ACC112 (cell line): ENCODE data around the gene ZNF417.
A peak's percentile ranks its signal among the peaks of the same experiment; 100 is the strongest.
"Not testable (repeated sequence)": the region's sequence is repeated elsewhere in the genome, so short reads cannot be mapped to it uniquely, and the experiment has no call there.

Experiments
- H2AFZ ChIP-seq: fragments of 200-600 bp; sonication (generic); one replicate; pipeline ENCODE4 v1.6.0; 2017; ENCODE audit warnings: antibody characterized with exemption, low read length; ENCODE audit not compliant: unreplicated experiment
- H3K27ac ChIP-seq: fragments of 200-600 bp; sonication (generic); 2 replicates; pipeline ENCODE4 v1.5.1; 2014; ENCODE audit warnings: low read depth, mild to moderate bottlenecking, antibody characterized with exemption, low read length, moderate library complexity
- H3K27me3 ChIP-seq: fragments of 200-600 bp; sonication (generic); 2 replicates; pipeline ENCODE4 v1.6.1; 2014; ENCODE audit warnings: mild to moderate bottlenecking, antibody characterized with exemption, low read length, moderate library complexity, mixed read lengths; ENCODE audit not compliant: insufficient read depth
- H3K36me3 ChIP-seq: fragments of 200-600 bp; sonication (generic); 2 replicates; pipeline ENCODE4 v1.6.1; 2016; ENCODE audit warnings: mild to moderate bottlenecking, antibody characterized with exemption, low read length, moderate library complexity, mixed read lengths; ENCODE audit not compliant: insufficient read depth
- H3K4me1 ChIP-seq: fragments of 200-600 bp; sonication (generic); one replicate; pipeline ENCODE4 v1.6.1; 2016; ENCODE audit warnings: low read length, mixed read lengths; ENCODE audit not compliant: insufficient read depth, unreplicated experiment, control insufficient read depth
- H3K4me3 ChIP-seq: fragments of 200-600 bp; sonication (generic); 2 replicates; pipeline ENCODE4 v1.5.1; 2014; ENCODE audit warnings: mild to moderate bottlenecking, low read depth, low read length
- H3K79me2 ChIP-seq: fragments of 200-600 bp; sonication (generic); one replicate; pipeline ENCODE4 v1.6.0; 2016; ENCODE audit warnings: low read length; ENCODE audit not compliant: control insufficient read depth, unreplicated experiment, insufficient read depth

The ZNF417 gene

DNA sequence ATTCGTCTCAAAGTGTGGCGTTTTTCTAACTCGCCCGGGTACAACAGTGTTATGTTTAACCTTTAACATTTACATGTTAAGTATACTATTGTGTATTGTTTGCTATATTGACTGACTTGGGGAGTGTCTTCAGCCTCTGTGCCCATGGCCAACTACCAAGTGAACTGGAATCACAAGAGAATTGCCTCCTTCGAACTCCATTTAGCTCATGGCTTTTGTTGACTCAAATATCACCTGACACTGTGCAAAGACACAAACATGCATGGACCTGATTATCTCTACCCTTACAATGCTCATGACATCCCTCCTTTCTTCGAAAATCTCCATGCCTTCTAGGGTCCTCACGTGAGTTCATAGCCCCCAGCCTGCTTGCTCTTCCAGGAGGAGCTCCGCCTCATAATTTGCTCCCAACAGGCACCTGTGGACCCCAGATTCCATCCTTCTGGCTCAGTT lies 28.3 kb downstream of the ZNF417 start:
- Histone ChIP-seq H3K4me3 (peak overlapping the region; percentile 95), H3K27ac (0 out of 2 replicates have a peak overlapping the region, but pooled peaks have one; percentile 41), H3K79me2 (peaks cover 41% of the 10 kb centered on the region), H3K4me1 (no peaks in the 10 kb centered on the region), H3K36me3 (peaks cover 9% of the 10 kb centered on the region; the same call in 1 of the 2 replicates), H3K27me3 (no peaks in the 10 kb centered on the region), H2AFZ (peak overlapping the region; percentile 87)

DNA sequence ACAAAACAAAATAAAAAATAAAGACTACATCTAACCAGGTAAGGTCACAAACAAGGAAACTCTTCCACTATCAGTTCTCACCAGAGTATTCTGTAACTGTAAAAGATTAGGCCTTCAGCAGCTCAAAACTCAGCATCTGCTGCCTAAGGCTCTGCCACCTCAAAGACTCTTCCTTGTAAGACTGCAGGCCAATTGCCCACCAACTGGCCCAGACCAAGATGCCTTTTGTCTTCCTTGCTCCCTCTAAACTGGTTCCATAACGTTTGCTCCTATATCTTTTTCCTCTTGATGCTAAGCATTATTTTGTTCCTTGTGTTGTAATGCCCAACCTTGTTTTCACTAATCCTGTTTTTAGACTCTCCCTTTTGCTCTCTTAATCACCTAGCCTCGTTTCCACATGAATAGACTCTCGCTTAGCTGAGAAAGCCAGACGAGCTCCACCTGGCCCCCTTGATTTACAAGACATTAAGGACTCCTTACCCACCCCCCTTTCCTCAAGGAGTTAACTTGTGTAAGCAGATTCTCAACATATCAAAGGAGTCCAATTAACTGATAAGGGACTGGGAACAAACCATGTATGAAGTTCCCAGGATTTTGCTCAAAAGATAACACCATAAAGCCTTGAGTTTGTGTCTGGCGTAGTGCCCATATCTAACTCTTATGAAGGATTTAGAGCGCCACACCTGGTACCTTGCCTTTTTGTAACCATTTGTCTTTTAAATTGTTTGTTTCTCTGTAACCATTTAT lies 29.0 kb downstream of the ZNF417 start:
- no peaks in the 10 kb centered on the region for H3K4me1 ChIP-seq
- no peaks in the 10 kb centered on the region for H3K27me3 ChIP-seq
- peaks cover 9% of the 10 kb centered on the region; the same call in 1 of the 2 replicates for H3K36me3 ChIP-seq
- no peak overlapping the region for H2AFZ ChIP-seq
- H3K4me3 ChIP-seq = peak overlapping the region; percentile 95
- no peak overlapping the region for H3K27ac ChIP-seq
- peaks cover 43% of the 10 kb centered on the region for H3K79me2 ChIP-seq

- H2AFZ ChIP-seq = no peak overlapping the region
- peaks cover 43% of the 10 kb centered on the region for H3K79me2 ChIP-seq
- H3K27ac ChIP-seq = no peak overlapping the region
- H3K36me3 ChIP-seq = peaks cover 9% of the 10 kb centered on the region; the same call in 1 of the 2 replicates
- H3K4me1 ChIP-seq = no peaks in the 10 kb centered on the region
- no peak overlapping the region for H3K4me3 ChIP-seq
- no peaks in the 10 kb centered on the region for H3K27me3 ChIP-seq
Measured at GRCh38 chr19:57886046-57886445, 30.3 kb downstream of the ZNF417 start.

- peaks cover 32% of the 10 kb centered on the region for H3K36me3 ChIP-seq
- H3K27ac ChIP-seq, H3K4me3 ChIP-seq, H3K79me2 ChIP-seq, H2AFZ ChIP-seq, H3K27me3 ChIP-seq, H3K4me1 ChIP-seq: not testable (repeated sequence)
Measured at GRCh38 chr19:57873883-57874799, 42.3 kb downstream of the ZNF417 start.

- H3K27me3 ChIP-seq = no peaks in the 10 kb centered on the region
- no peaks in the 10 kb centered on the region for H3K4me1 ChIP-seq
- no peak overlapping the region for H2AFZ ChIP-seq
- H3K27ac ChIP-seq = no peak overlapping the region
- H3K36me3 ChIP-seq = peaks cover 35% of the 10 kb centered on the region
- H3K4me3 ChIP-seq = no peak overlapping the region
- no peaks in the 10 kb centered on the region for H3K79me2 ChIP-seq
Measured at GRCh38 chr19:57872450-57872849, 43.9 kb downstream of the ZNF417 start.

DNA sequence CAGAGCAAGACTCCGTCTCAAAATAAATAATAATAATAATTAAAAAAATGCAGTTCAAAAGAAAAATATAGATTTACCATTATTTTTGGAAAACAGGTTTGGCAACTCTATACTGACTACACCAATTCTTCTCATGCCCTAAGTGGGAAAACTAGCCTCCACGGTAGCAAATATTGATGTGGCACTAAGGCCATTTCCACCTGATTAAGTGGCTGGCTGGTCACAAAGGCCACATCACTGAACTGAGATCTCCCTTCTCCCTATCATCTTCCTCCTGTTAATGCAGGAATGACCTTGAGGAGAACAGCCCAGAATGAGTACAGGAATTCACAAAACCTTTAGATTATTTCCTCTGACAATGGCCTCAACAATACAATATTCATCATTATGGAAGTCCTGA lies 46.2 kb downstream of the ZNF417 start:
- no peak overlapping the region for H2AFZ ChIP-seq
- H3K4me3 ChIP-seq = no peak overlapping the region
- H3K79me2 ChIP-seq = no peaks in the 10 kb centered on the region
- no peaks in the 10 kb centered on the region for H3K4me1 ChIP-seq
- peaks cover 48% of the 10 kb centered on the region for H3K36me3 ChIP-seq
- H3K27ac ChIP-seq = no peak overlapping the region
- no peaks in the 10 kb centered on the region for H3K27me3 ChIP-seq

DNA sequence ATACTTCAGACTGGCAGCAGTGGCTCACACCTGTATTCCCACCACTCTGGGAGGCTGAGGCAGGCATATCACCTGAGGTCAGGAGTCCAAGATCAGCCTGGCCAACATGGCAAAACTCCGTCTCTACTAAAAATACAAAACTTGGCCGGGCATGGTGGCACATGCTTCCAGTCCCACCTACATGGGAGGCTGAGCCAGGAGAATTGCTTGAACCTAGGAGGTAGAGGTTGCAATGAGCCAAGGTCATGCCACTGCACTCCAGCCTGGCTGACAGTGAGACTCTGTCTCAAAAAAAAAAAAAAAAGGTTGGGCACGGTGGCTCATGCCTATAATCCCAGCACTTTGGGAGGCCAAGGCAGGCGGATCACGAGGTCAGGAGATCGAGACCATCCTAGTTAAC lies 46.7 kb downstream of the ZNF417 start:
- H3K27ac ChIP-seq, H3K79me2 ChIP-seq, H2AFZ ChIP-seq, H3K27me3 ChIP-seq, H3K4me3 ChIP-seq, H3K4me1 ChIP-seq: not testable (repeated sequence)
- peaks cover 54% of the 10 kb centered on the region for H3K36me3 ChIP-seq

- H3K4me1 ChIP-seq = no peaks in the 10 kb centered on the region
- no peak overlapping the region for H2AFZ ChIP-seq
- peaks cover 53% of the 10 kb centered on the region for H3K36me3 ChIP-seq
- H3K4me3 ChIP-seq = no peak overlapping the region
- no peaks in the 10 kb centered on the region for H3K27me3 ChIP-seq
- no peak overlapping the region for H3K27ac ChIP-seq
- H3K79me2 ChIP-seq = peaks cover 2% of the 10 kb centered on the region
Measured at GRCh38 chr19:57867868-57868492, 48.4 kb downstream of the ZNF417 start.
